Dendritic cell treated with granulocyte-macrophage colony-stimulating factor and Interleukin-4, amounts not matched to agents 40 ng/mL and 50 ng/mL, for 4 days (primary cell): ENCODE results near the gene CELA2B.
"Not testable (repeated sequence)": the region's sequence is repeated elsewhere in the genome, so short reads cannot be mapped to it uniquely, and the experiment has no call there.

Experiments
- H3K27ac Mint-ChIP-seq: one replicate; pipeline ENCODE4 v1.8.0; 2022; ENCODE audit warnings: mild to moderate bottlenecking, mixed read lengths
- H3K27me3 Mint-ChIP-seq: one replicate; pipeline ENCODE4 v1.8.0; 2022; ENCODE audit warnings: mild to moderate bottlenecking, mixed read lengths
- H3K36me3 Mint-ChIP-seq: one replicate; pipeline ENCODE4 v1.8.0; 2022; ENCODE audit warnings: low read depth, mixed read lengths
- H3K4me1 Mint-ChIP-seq: one replicate; pipeline ENCODE4 v1.8.0; 2022; ENCODE audit warnings: low read depth, mixed read lengths
- H3K4me3 Mint-ChIP-seq: one replicate; pipeline ENCODE4 v1.8.0; 2022; ENCODE audit warnings: mild to moderate bottlenecking, moderate library complexity, mixed read lengths
- H3K9me3 Mint-ChIP-seq: one replicate; pipeline ENCODE4 v1.8.0; 2022; ENCODE audit warnings: mixed read lengths
- intact Hi-C: fragments of 100-400 bp; cut with micrococcal nuclease; formaldehyde crosslinking; loops from one replicate; pipeline ENCODE4 v1.15.0; 2022

CELA2B gene

GRCh38 chr1:15466955-15467625, 8.8 kb upstream of the CELA2B start:
- H3K27ac Mint-ChIP-seq, H3K9me3 Mint-ChIP-seq, H3K4me3 Mint-ChIP-seq, H3K36me3 Mint-ChIP-seq, intact Hi-C loops: not testable (repeated sequence)
- Mint-ChIP-seq H3K4me1 (peaks cover 30% of the 10 kb centered on the region), H3K27me3 (peaks cover 13% of the 10 kb centered on the region)

GRCh38 chr1:15468145-15468544, 7.8 kb upstream of the CELA2B start:
- no peak overlapping the region for H3K4me3 Mint-ChIP-seq
- no peaks in the 10 kb centered on the region for H3K9me3 Mint-ChIP-seq
- H3K36me3 Mint-ChIP-seq, result no peaks in the 10 kb centered on the region
- peaks cover 16% of the 10 kb centered on the region for H3K27me3 Mint-ChIP-seq
- no peak overlapping the region for H3K27ac Mint-ChIP-seq
- intact Hi-C loops, result no loop called here
- peaks cover 29% of the 10 kb centered on the region for H3K4me1 Mint-ChIP-seq

GRCh38 chr1:15469361-15469760, 6.5 kb upstream of the CELA2B start:
- H3K9me3 Mint-ChIP-seq, result no peaks in the 10 kb centered on the region
- intact Hi-C loops, result no loop called here
- peaks cover 17% of the 10 kb centered on the region for H3K4me1 Mint-ChIP-seq
- H3K27ac Mint-ChIP-seq, result no peak overlapping the region
- no peak overlapping the region for H3K4me3 Mint-ChIP-seq
- no peaks in the 10 kb centered on the region for H3K36me3 Mint-ChIP-seq
- H3K27me3 Mint-ChIP-seq, result peaks cover 16% of the 10 kb centered on the region

- intact Hi-C loops, H3K27ac Mint-ChIP-seq: not testable (repeated sequence)
Measured at GRCh38 chr1:15469821-15470448, 6.0 kb upstream of the CELA2B start.

GRCh38 chr1:15471067-15471466, 4.8 kb upstream of the CELA2B start:
- H3K4me1 Mint-ChIP-seq, H3K4me3 Mint-ChIP-seq, H3K27ac Mint-ChIP-seq, H3K36me3 Mint-ChIP-seq, H3K9me3 Mint-ChIP-seq, intact Hi-C loops: not testable (repeated sequence)
- H3K27me3 Mint-ChIP-seq, result peaks cover 16% of the 10 kb centered on the region

More at GRCh38 chr1:15469821-15470448, 6.0 kb upstream of the CELA2B start:
- Mint-ChIP-seq H3K27me3 (peaks cover 16% of the 10 kb centered on the region), H3K4me1 (peaks cover 12% of the 10 kb centered on the region)
- H3K36me3 Mint-ChIP-seq, H3K9me3 Mint-ChIP-seq, H3K4me3 Mint-ChIP-seq: not testable (repeated sequence)

GRCh38 chr1:15471723-15472122, 4.2 kb upstream of the CELA2B start:
- H3K36me3 Mint-ChIP-seq, H3K4me1 Mint-ChIP-seq, H3K27ac Mint-ChIP-seq, intact Hi-C loops, H3K4me3 Mint-ChIP-seq, H3K9me3 Mint-ChIP-seq: not testable (repeated sequence)
- H3K27me3 Mint-ChIP-seq, result peaks cover 12% of the 10 kb centered on the region

- no peak overlapping the region for H3K4me3 Mint-ChIP-seq
- peaks cover 11% of the 10 kb centered on the region for H3K27me3 Mint-ChIP-seq
- H3K9me3 Mint-ChIP-seq, result no peaks in the 10 kb centered on the region
- no peak overlapping the region for H3K27ac Mint-ChIP-seq
- H3K4me1 Mint-ChIP-seq, result no peaks in the 10 kb centered on the region
- H3K36me3 Mint-ChIP-seq, result no peaks in the 10 kb centered on the region
- intact Hi-C loops, result no loop called here
Measured at GRCh38 chr1:15472587-15472986, 3.3 kb upstream of the CELA2B start.

GRCh38 chr1:15476927-15477326, 1.0 kb downstream of the CELA2B start:
- H3K27me3 Mint-ChIP-seq, result peaks cover 5% of the 10 kb centered on the region
- H3K27ac Mint-ChIP-seq, result no peak overlapping the region
- H3K36me3 Mint-ChIP-seq, result no peaks in the 10 kb centered on the region
- no peak overlapping the region for H3K4me3 Mint-ChIP-seq
- H3K9me3 Mint-ChIP-seq, result no peaks in the 10 kb centered on the region
- peaks cover 10% of the 10 kb centered on the region for H3K4me1 Mint-ChIP-seq
- intact Hi-C loops, result no loop called here

- Mint-ChIP-seq H3K4me1 (peaks cover 10% of the 10 kb centered on the region), H3K36me3 (no peaks in the 10 kb centered on the region), H3K27me3 (peaks cover 3% of the 10 kb centered on the region), H3K4me3 (no peak overlapping the region), H3K27ac (no peak overlapping the region), H3K9me3 (no peaks in the 10 kb centered on the region)
- intact Hi-C loops, result no loop called here
Measured at GRCh38 chr1:15477646-15478212, 1.8 kb downstream of the CELA2B start.

GRCh38 chr1:15479654-15480347, 3.9 kb downstream of the CELA2B start:
- Mint-ChIP-seq H3K27me3 (peaks cover 3% of the 10 kb centered on the region), H3K4me3 (no peak overlapping the region), H3K36me3 (no peaks in the 10 kb centered on the region), H3K9me3 (no peaks in the 10 kb centered on the region), H3K27ac (no peak overlapping the region), H3K4me1 (peaks cover 10% of the 10 kb centered on the region)
- intact Hi-C loops, result no loop called here

- peaks cover 19% of the 10 kb centered on the region for H3K36me3 Mint-ChIP-seq
- H3K4me3 Mint-ChIP-seq, H3K4me1 Mint-ChIP-seq, H3K27me3 Mint-ChIP-seq, H3K27ac Mint-ChIP-seq, H3K9me3 Mint-ChIP-seq, intact Hi-C loops: not testable (repeated sequence)
Measured at GRCh38 chr1:15482455-15482854, 6.6 kb downstream of the CELA2B start.

GRCh38 chr1:15482983-15483543, 7.2 kb downstream of the CELA2B start:
- H3K36me3 Mint-ChIP-seq, result peaks cover 19% of the 10 kb centered on the region
- H3K4me1 Mint-ChIP-seq, H3K4me3 Mint-ChIP-seq, H3K9me3 Mint-ChIP-seq, intact Hi-C loops, H3K27me3 Mint-ChIP-seq, H3K27ac Mint-ChIP-seq: not testable (repeated sequence)

GRCh38 chr1:15483971-15484370, 8.1 kb downstream of the CELA2B start:
- H3K27me3 Mint-ChIP-seq, result peaks cover 3% of the 10 kb centered on the region
- peaks cover 19% of the 10 kb centered on the region for H3K36me3 Mint-ChIP-seq
- intact Hi-C loops, result no loop called here
- H3K4me3 Mint-ChIP-seq, result no peak overlapping the region
- H3K4me1 Mint-ChIP-seq, result peaks cover 10% of the 10 kb centered on the region
- no peaks in the 10 kb centered on the region for H3K9me3 Mint-ChIP-seq
- H3K27ac Mint-ChIP-seq, result no peak overlapping the region

GRCh38 chr1:15484443-15484842, 8.5 kb downstream of the CELA2B start:
- H3K27me3 Mint-ChIP-seq, H3K27ac Mint-ChIP-seq, H3K4me3 Mint-ChIP-seq, H3K9me3 Mint-ChIP-seq, intact Hi-C loops, H3K4me1 Mint-ChIP-seq: not testable (repeated sequence)
- H3K36me3 Mint-ChIP-seq, result peaks cover 19% of the 10 kb centered on the region
